NK-92 (cell line): ENCODE measurements around the gene NLGN1.

Experiments
- DNase-seq: peaks from one replicate; lab custom pipeline; 2025; ENCODE audit not compliant: unreplicated experiment; lab: John Stamatoyannopoulos, UW

NLGN1 gene

GRCh38 chr3:174253196-174253823, 855.8 kb downstream of the NLGN1 start:
- no peak for DNase-seq

GRCh38 chr3:174253940-174254339, 856.4 kb downstream of the NLGN1 start:
- no peak for DNase-seq

GRCh38 chr3:174255454-174255853, 857.9 kb downstream of the NLGN1 start:
- DNase-seq, result no peak

- DNase-seq, result no peak
Measured at GRCh38 chr3:174266476-174266875, 868.9 kb downstream of the NLGN1 start.

GRCh38 chr3:174268061-174268460, 870.5 kb downstream of the NLGN1 start:
- no peak for DNase-seq

GRCh38 chr3:174268586-174268985, 871.0 kb downstream of the NLGN1 start:
- DNase-seq, result no peak

GRCh38 chr3:174270841-174271240, 873.3 kb downstream of the NLGN1 start:
- DNase-seq, result no peak

- DNase-seq, result no peak
Measured at GRCh38 chr3:174275336-174275735, 877.8 kb downstream of the NLGN1 start.

- DNase-seq, result no peak
Measured at GRCh38 chr3:174276826-174277225, 879.3 kb downstream of the NLGN1 start.

GRCh38 chr3:174278094-174278493, 880.5 kb downstream of the NLGN1 start:
- DNase-seq, result no peak

GRCh38 chr3:174280186-174280585, 882.6 kb downstream of the NLGN1 start:
- no peak for DNase-seq

- DNase-seq, result no peak
Measured at GRCh38 chr3:174285242-174285864, 887.8 kb downstream of the NLGN1 start.

- no peak for DNase-seq
Measured at GRCh38 chr3:174287705-174288104, 890.2 kb downstream of the NLGN1 start.

- no peak for DNase-seq
Measured at GRCh38 chr3:174294616-174295015, 897.1 kb downstream of the NLGN1 start.

GRCh38 chr3:174295306-174296092, 898.0 kb downstream of the NLGN1 start:
- DNase-seq, result no peak

- DNase-seq, result no peak
Measured at GRCh38 chr3:174302746-174303315, 905.3 kb downstream of the NLGN1 start.

GRCh38 chr3:174303907-174304560, 906.5 kb downstream of the NLGN1 start:
- no peak for DNase-seq

- DNase-seq, result no peak
Measured at GRCh38 chr3:174308736-174309135, 911.2 kb downstream of the NLGN1 start.

- no peak for DNase-seq
Measured at GRCh38 chr3:174310475-174310983, 913.0 kb downstream of the NLGN1 start.

GRCh38 chr3:174315225-174315624, 917.7 kb downstream of the NLGN1 start:
- DNase-seq, result no peak

- DNase-seq, result no peak
Measured at GRCh38 chr3:174317005-174317404, 919.5 kb downstream of the NLGN1 start.
